Mesenchymal stem cell (in vitro differentiated cells and primary cell): ENCODE data around the gene TTC13.
A peak's percentile ranks its signal among the peaks of the same experiment; 100 is the strongest.

ENCODE experiments used
- DNase-seq: peaks from one replicate; pipeline ENCODE4 v3.0.0-alpha.2; 2013
- H2AFZ ChIP-seq: one replicate; pipeline ENCODE4 v1.6.1; 2013; ENCODE audit warnings: low read depth, mild to moderate bottlenecking, control low read depth, inconsistent platforms, low read length, moderate library complexity
- H2AK5ac ChIP-seq: 2 replicates; pipeline ENCODE4 v1.6.1; 2013; ENCODE audit warnings: low read length, moderate library complexity, mild to moderate bottlenecking, inconsistent platforms; ENCODE audit not compliant: severe bottlenecking
- H2BK120ac ChIP-seq: one replicate; pipeline ENCODE4 v1.6.1; 2013; ENCODE audit warnings: low read depth, mild to moderate bottlenecking, inconsistent platforms, low read length, moderate library complexity
- H2BK12ac ChIP-seq, 2 experiments: one replicate each; pipeline ENCODE4 v1.6.1; 2013; ENCODE audit warnings: inconsistent platforms in 2 of 2, low read length in 2 of 2, mild to moderate bottlenecking in 2 of 2, moderate library complexity in 2 of 2, control low read depth in 1 of 2
- H2BK15ac ChIP-seq: one replicate; pipeline ENCODE4 v1.6.1; 2013; ENCODE audit warnings: mild to moderate bottlenecking, low read depth, inconsistent platforms; ENCODE audit not compliant: poor library complexity, severe bottlenecking
- H2BK5ac ChIP-seq: 2 replicates; pipeline ENCODE4 v1.6.1; 2013; ENCODE audit warnings: low read depth, mild to moderate bottlenecking, low read length, control low read depth, inconsistent platforms; ENCODE audit not compliant: poor library complexity, severe bottlenecking
- H3K14ac ChIP-seq, 2 experiments: one replicate each; pipeline ENCODE4 v1.6.1; 2013; ENCODE audit warnings: inconsistent platforms in 2 of 2, low read length in 2 of 2, control low read depth in 1 of 2, mild to moderate bottlenecking in 1 of 2, moderate library complexity in 1 of 2
- H3K18ac ChIP-seq, 2 experiments: one replicate each; pipeline ENCODE4 v1.6.1; 2013; ENCODE audit warnings: inconsistent platforms in 2 of 2, low read length in 2 of 2, control low read depth in 1 of 2, low read depth in 1 of 2, mild to moderate bottlenecking in 1 of 2
- H3K23ac ChIP-seq, 2 experiments: one replicate each; pipeline ENCODE4 v1.6.1; 2013; ENCODE audit warnings: inconsistent platforms in 2 of 2, low read length in 2 of 2, mild to moderate bottlenecking in 2 of 2, moderate library complexity in 2 of 2, control low read depth in 1 of 2
- H3K27ac ChIP-seq: 2 replicates; pipeline ENCODE4 v1.5.1; 2013; ENCODE audit warnings: mild to moderate bottlenecking, moderate library complexity, low read length, control low read depth, inconsistent platforms; ENCODE audit not compliant: poor library complexity, severe bottlenecking
- H3K27me3 ChIP-seq, 2 experiments: 2 replicates each; pipeline versions ENCODE4 v1.6.1 to v1.7.0; 2013; ENCODE audit warnings: low read length in 2 of 2, mild to moderate bottlenecking in 2 of 2, moderate library complexity in 2 of 2, control low read depth in 1 of 2, inconsistent platforms in 1 of 2; ENCODE audit not compliant: control insufficient read depth in 1 of 2, insufficient read depth in 1 of 2
- H3K36me3 ChIP-seq, 2 experiments: 2 replicates each; pipeline versions ENCODE4 v1.6.1 to v1.7.0; 2013; ENCODE audit warnings: low read length in 2 of 2, control low read depth in 1 of 2, inconsistent platforms in 1 of 2, low read depth in 1 of 2, mild to moderate bottlenecking in 1 of 2; ENCODE audit not compliant: insufficient read depth in 2 of 2, control insufficient read depth in 1 of 2
- H3K4ac ChIP-seq, 2 experiments: one replicate each; pipeline ENCODE4 v1.6.1; 2013; ENCODE audit warnings: inconsistent platforms in 2 of 2, low read length in 2 of 2, mild to moderate bottlenecking in 2 of 2, moderate library complexity in 2 of 2, control low read depth in 1 of 2, low read depth in 1 of 2
- H3K4me1 ChIP-seq: 2 replicates; pipeline ENCODE4 v1.6.1; 2013; ENCODE audit warnings: low read depth, low read length, control low read depth; ENCODE audit not compliant: control insufficient read depth, insufficient read depth
- H3K4me2 ChIP-seq: 2 replicates; pipeline ENCODE4 v1.6.1; 2013; ENCODE audit warnings: low read length, mild to moderate bottlenecking, inconsistent platforms; ENCODE audit not compliant: poor library complexity, severe bottlenecking
- H3K4me3 ChIP-seq, 2 experiments: 2 replicates each; pipeline versions ENCODE4 v1.5.1 to v1.7.0; 2013; ENCODE audit warnings: low read length in 2 of 2, mild to moderate bottlenecking in 2 of 2, control low read depth in 1 of 2, low read depth in 1 of 2; ENCODE audit not compliant: insufficient read depth in 1 of 2
- H3K79me1 ChIP-seq: replicated peaks from 2 replicates; pipeline ENCODE4 v1.6.1; 2013; ENCODE audit warnings: mild to moderate bottlenecking, control low read depth, low read length, inconsistent platforms; ENCODE audit not compliant: poor library complexity, severe bottlenecking
- H3K9ac ChIP-seq: 2 replicates; pipeline ENCODE4 v1.7.0; 2013; ENCODE audit warnings: mild to moderate bottlenecking, low read length, moderate library complexity
- H3K9me3 ChIP-seq: 2 replicates; pipeline ENCODE4 v1.7.0; 2013; ENCODE audit warnings: mild to moderate bottlenecking, low read length; ENCODE audit not compliant: control insufficient read depth
- H4K8ac ChIP-seq: one replicate; pipeline ENCODE4 v1.6.1; 2013; ENCODE audit warnings: inconsistent platforms, mild to moderate bottlenecking, low read length, moderate library complexity
- H4K91ac ChIP-seq: one replicate; pipeline ENCODE4 v1.6.1; 2013; ENCODE audit warnings: mild to moderate bottlenecking, low read length, inconsistent platforms
- WGBS: methylation state at CpG from one replicate; pipeline ENCODE4 v1.1.7; 2013; ENCODE audit warnings: mixed read lengths; 5-methylcytosine and 5-hydroxymethylcytosine counted together

Gene TTC13

GRCh38 chr1:230869500-230869899 is 109.2 kb downstream of the TTC13 start:
- H2AFZ ChIP-seq = no peak overlapping the region
- peaks cover 3 to 5% of the 10 kb centered on the region in 2 experiments for H3K36me3 ChIP-seq
- no peak overlapping the region for H3K23ac ChIP-seq
- H3K4me2 ChIP-seq = peak overlapping the region; percentile 92
- peak overlapping the region; percentile 97 for H2BK5ac ChIP-seq
- H3K9me3 ChIP-seq = no peaks in the 10 kb centered on the region
- peaks cover 3% of the 10 kb centered on the region for H3K79me1 ChIP-seq
- no peak overlapping the region for H3K4ac ChIP-seq
- H4K91ac ChIP-seq = no peak overlapping the region
- H4K8ac ChIP-seq = no peak overlapping the region
- H3K14ac ChIP-seq = no peak overlapping the region
- H3K27ac ChIP-seq = peak overlapping the region; percentile 88
- H3K18ac ChIP-seq = no peak overlapping the region
- H2BK15ac ChIP-seq = peak overlapping the region; percentile 100
- 0% methylated on average over 1 of the region's 4 CpGs for WGBS
- no peak overlapping the region for H2BK12ac ChIP-seq
- peak overlapping the region in 1 of 2 experiments; percentile 80 for H3K4me3 ChIP-seq
- peaks cover 17% of the 10 kb centered on the region for H3K4me1 ChIP-seq
- H3K9ac ChIP-seq = peak overlapping the region; percentile 91
- peak; percentile 46 for DNase-seq
- H2AK5ac ChIP-seq = no peak overlapping the region
- no peaks in the 10 kb centered on the region for H3K27me3 ChIP-seq
- no peak overlapping the region for H2BK120ac ChIP-seq

- H2BK120ac ChIP-seq = peak overlapping the region; percentile 92
- H4K8ac ChIP-seq = peak overlapping the region; percentile 99
- H2AK5ac ChIP-seq = peak overlapping the region; percentile 95
- peak overlapping the region in 1 of 2 experiments; percentile 83 for H3K23ac ChIP-seq
- peak overlapping the region; percentile 62 to 80 for H3K4me3 ChIP-seq
- H3K4me2 ChIP-seq = peak overlapping the region; percentile 92
- H3K14ac ChIP-seq = peak overlapping the region in 1 of 2 experiments; percentile 98
- H3K4ac ChIP-seq = peak overlapping the region; percentile 99
- peak overlapping the region; percentile 97 for H2BK5ac ChIP-seq
- H3K27ac ChIP-seq = peak overlapping the region; percentile 88
- WGBS = 4% methylated on average over 35 of the region's 40 CpGs
- H3K9me3 ChIP-seq = no peaks in the 10 kb centered on the region
- H3K9ac ChIP-seq = peak overlapping the region; percentile 91
- peak overlapping the region; percentile 86 to 96 for H2BK12ac ChIP-seq
- peaks cover 17% of the 10 kb centered on the region for H3K4me1 ChIP-seq
- peaks cover 6% of the 10 kb centered on the region for H3K79me1 ChIP-seq
- H2BK15ac ChIP-seq = peak overlapping the region; percentile 100
- H3K27me3 ChIP-seq = no peaks in the 10 kb centered on the region
- peak overlapping the region; percentile 84 for H2AFZ ChIP-seq
- peak overlapping the region; percentile 99 for H4K91ac ChIP-seq
- peaks cover 6% of the 10 kb centered on the region in 2 experiments for H3K36me3 ChIP-seq
- DNase-seq = peak; percentile 63
- H3K18ac ChIP-seq = peak overlapping the region; percentile 97 to 99
These were observed 109.8 kb downstream of the TTC13 start for GRCh38 chr1:230868736-230869385.

- Histone ChIP-seq H3K23ac (peak within 1 kb of the TSS in 1 of 2 experiments; percentile 96), H2AK5ac (peak within 1 kb of the TSS; percentile 95), H3K4ac (peak within 1 kb of the TSS; percentile 99), H3K27ac (peak within 1 kb of the TSS; percentile 88), H2BK15ac (peak within 1 kb of the TSS; percentile 100), H3K9ac (peak within 1 kb of the TSS; percentile 92), H3K9me3 (no peaks in the 10 kb centered on the region), H3K27me3 (no peaks in the 10 kb centered on the region), H2BK120ac (peak within 1 kb of the TSS; percentile 92), H4K8ac (peak within 1 kb of the TSS; percentile 99), H3K18ac (peak within 1 kb of the TSS; percentile 97 to 99), H3K14ac (peak within 1 kb of the TSS in 1 of 2 experiments; percentile 98), H2AFZ (peak within 1 kb of the TSS; percentile 92), H3K4me2 (peak within 1 kb of the TSS; percentile 92), H3K4me1 (peaks cover 22% of the 10 kb centered on the region), H4K91ac (peak within 1 kb of the TSS; percentile 99), H3K4me3 (peak within 1 kb of the TSS; percentile 91 to 98), H2BK12ac (peak within 1 kb of the TSS; percentile 86 to 96), H3K36me3 (peaks cover 6% of the 10 kb centered on the region in 2 experiments), H2BK5ac (peak within 1 kb of the TSS; percentile 97), H3K79me1 (peaks cover 10% of the 10 kb centered on the region)
- peak; percentile 61 for DNase-seq
- WGBS = 1% methylated on average over 66 of the region's 96 CpGs
These were observed 110.5 kb downstream of the TTC13 start, which contains the start of gene C1orf198 for GRCh38 chr1:230867903-230868735. TSS of gene C1orf198 (minus strand) at chr1:230868521. CDS start at chr1:230868512, 9 bp downstream.
